HG02938 (cell line): ENCODE measurements around the gene PRRT2.
A peak's percentile ranks its signal among the peaks of the same experiment; 100 is the strongest.
"Not testable (repeated sequence)": the region's sequence is repeated elsewhere in the genome, so short reads cannot be mapped to it uniquely, and the experiment has no call there.

Source experiments
- ATAC-seq: cut with Tn5 transposase; IDR thresholded peaks from one replicate; pipeline ENCODE4 v1.9.1; 2021; ENCODE audit warnings: mild to moderate bottlenecking, moderate library complexity; ENCODE audit not compliant: unreplicated experiment

The PRRT2 gene

DNA sequence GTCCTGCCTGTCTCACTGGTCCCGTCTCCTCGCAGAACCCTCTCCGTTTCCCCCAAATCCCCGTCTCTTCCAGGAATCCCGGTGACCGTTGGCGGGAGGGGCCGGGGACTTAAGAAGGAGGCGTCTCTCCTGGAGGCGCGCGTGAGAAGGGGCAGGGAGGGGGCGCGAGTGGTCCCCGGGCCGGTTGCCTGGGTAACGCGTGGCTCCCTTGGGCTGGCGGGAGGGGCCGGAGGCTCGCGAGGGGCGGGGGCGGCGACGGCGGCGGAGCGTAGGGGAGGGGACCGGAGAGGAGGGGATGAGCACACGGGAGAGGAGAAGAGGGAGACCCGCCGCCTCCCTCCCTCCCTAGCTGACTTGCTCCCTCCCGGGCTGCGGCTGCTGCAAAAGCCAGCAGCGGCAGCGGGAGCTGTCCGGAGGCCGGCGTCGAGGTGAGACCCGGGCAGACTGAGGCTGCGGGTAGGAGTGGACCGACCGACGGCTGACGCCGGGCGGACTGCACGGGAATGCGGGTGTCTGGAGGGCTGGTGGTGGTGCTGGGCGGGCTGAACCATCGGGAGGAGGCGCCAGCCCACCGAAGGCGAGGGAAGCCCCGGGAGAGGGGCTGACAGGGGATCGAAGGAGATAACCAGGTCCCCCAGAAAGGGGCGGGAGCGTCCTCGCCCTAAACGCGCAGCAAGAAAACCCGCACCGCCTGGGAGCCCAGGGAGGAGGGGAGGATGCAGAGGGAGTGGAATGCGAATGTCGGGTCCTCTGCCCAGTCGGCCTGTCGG is at the start of gene PRRT2:
PRRT2 (plus strand) TSS at position 298 of the 770 bp plus-strand sequence. CDS start 862 bp downstream, outside the sequence.
- no peak for ATAC-seq

DNA sequence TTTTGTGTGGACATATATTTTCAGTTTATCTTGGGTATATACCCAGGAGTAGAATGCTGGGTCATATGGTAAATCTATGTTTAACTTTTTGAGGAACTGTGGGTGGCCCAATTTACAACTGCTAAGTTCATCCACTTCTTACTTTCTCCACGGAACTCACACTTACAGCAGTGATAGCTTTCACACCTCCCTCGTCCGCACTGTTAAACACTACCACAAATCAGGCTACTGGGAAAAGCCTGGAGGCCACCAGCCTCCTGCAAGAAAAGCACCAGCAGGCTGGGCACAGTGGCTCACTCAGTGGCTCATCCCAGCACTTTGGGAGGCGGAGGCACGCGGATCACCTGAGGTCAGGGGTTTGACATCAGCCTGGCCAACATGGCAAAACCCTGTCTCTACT is 48.7 kb upstream of the PRRT2 start:
- ATAC-seq = no peak

DNA sequence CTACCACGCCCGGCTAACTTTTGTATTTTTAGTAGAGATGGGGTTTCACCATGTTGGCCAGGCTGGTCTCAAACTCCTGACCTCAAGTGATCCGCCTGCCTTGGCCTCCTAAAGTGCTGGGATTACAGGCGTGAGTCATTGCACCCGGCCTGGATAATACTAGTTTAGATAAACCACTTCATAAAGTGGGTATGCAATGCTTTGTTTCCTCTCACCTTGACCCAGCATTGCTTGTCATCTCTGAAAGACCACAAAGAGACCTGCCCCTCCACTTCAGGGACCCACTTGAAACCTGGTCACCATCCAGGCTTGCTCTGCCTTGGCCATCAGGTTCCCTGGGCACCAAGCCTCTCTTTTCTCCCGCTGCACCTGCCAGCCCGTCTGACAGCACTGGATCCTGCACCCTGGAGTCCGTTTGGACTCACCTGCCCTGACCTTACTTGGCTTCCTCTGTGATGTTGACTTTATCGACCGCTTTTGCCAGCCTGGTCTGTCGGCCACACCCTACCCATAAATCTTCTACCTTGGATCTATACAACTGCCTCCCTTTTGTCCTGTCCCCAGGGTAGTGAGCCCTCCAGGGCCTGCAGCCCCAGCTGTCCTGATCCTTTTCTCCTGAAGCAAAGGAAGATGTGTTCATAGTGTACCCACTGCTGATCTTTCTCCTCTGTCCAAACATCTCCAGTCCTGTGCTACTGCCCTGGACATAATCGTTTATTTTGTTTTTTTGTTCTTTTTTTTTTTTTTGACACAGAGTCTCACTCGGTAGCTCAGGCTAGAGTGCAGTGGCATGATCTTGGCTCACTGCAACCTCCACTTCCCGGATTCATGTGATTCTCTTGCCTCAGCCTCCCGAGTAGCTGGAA is 46.6 kb upstream of the PRRT2 start:
- ATAC-seq = no peak

DNA sequence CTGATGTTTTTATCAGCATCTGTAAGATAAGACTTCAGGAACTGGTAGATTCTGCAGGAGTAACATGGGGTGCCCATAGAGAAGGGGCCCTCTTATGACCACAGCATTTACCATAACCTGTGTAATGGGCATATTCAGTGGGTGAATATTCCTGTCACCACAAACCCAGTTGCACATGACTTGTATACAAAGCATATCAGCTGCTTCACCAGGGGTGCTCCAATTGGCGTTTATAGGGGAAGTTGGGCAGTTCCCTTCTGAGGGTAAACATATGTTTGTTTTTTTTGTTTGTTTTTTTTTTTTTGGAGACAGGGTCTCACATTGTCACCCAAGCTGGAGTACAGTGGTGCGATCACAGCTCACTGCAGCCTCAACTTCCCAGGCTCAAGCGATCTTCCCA is 45.4 kb upstream of the PRRT2 start:
- ATAC-seq = no peak

DNA sequence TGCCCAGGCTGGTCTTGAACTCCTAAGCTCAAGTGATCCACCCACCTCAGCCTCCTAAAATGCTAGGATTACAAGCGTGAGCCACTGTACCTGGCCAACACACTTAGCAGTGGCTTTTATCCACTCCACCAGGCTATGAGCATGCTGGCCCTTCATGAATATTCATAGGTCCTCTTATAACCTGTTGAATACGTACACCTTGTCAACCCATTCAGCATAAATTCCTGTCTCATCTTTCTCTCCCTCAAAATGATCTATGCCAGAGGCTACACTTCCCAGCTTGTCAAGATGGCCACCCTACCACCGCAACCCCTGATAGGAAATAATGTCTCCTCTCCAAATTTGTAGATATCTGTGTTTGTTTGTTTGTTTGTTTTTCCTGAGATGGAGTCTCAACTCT is 44.9 kb upstream of the PRRT2 start:
- no peak for ATAC-seq

DNA sequence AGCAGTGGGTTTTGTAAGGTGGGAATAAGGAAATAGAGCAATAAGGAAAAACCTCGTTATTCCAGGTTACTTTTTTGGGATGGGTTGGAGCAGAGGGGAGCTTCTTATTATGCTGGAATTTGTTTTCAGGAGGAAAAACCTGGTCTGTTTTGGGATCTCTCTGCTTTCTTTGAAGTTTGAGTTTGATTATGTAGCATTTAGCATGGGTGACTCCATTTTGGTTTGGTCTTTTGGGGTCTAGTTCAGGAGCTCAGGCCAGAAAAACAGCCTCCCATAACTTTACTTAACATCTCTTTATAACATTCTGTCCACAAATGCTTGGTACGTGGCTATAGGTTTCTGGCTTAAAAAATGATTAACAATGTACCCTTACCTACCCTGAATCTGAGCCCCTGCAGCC is 42.5 kb upstream of the PRRT2 start:
- no peak for ATAC-seq

DNA sequence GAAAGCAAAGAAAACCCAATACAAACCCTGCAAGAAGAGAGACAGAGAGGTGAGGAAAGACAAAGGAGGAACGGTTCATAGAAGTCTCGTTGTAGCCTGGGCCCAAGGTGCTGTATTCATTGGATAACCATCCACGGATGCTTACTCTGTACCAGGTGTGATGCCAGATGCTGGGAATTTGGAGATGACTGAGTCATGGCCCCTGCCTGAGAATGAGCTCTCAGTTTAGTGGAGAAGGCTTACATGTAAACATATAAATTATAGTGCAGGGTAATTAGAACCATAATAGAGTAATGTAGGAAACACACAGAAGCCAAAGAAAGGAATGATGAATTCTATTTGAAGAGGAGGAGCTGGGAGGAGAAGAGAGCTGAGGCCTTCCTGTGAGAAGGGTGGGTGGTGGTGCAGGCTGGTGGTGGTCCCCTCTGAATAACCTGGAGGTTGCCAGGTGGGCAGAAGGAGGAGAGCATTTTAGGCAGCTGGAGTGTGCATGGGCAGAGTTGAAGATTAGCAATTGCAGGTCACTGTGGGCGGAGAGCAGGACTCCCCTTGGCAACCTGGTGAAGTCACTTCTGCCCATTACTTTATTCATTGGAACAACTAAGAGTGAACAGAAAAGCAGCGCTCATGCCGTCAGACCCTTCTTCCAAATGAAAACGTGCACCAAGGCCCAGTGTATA is 41.6 kb upstream of the PRRT2 start:
- ATAC-seq = no peak

DNA sequence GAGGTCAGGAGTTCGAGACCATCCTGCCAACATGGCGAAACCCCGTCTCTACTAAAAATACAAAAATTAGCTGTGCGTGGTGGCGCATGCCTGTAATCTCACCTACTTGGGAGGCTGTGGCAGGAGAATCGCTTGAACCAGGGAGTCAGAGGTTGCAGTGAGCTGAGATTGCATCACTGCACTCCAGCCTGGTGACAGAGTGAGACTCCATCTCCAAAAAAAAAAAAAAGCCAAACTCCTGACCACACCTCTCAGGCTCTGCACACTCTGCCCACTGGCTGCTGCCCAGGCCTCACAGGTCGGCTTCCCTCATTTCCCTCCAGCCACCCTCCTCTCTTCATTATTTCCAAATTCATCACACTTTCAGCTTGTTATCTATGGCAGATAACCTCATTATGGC is 39.7 kb upstream of the PRRT2 start:
- not testable (repeated sequence) for ATAC-seq

DNA sequence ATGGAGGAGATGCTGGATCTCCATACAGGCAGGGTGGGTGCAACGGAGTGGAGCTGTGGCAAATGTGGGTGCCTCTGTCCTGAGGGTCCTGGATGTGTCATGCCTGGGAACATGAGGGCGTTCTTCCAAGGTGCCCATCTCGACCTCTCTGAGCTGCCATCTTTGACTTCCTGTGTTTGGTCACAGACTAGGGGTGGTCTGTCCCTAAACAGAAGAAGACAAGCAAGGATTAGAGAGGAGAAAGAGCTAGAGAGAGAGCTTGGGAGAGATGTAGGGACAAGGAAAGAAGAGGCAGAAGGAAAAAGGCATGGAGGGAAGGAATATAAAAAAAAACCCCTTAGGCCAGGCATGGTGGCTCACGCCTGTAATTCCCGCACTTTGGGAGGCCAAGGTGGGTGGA is 37.3 kb upstream of the PRRT2 start:
- ATAC-seq = no peak

DNA sequence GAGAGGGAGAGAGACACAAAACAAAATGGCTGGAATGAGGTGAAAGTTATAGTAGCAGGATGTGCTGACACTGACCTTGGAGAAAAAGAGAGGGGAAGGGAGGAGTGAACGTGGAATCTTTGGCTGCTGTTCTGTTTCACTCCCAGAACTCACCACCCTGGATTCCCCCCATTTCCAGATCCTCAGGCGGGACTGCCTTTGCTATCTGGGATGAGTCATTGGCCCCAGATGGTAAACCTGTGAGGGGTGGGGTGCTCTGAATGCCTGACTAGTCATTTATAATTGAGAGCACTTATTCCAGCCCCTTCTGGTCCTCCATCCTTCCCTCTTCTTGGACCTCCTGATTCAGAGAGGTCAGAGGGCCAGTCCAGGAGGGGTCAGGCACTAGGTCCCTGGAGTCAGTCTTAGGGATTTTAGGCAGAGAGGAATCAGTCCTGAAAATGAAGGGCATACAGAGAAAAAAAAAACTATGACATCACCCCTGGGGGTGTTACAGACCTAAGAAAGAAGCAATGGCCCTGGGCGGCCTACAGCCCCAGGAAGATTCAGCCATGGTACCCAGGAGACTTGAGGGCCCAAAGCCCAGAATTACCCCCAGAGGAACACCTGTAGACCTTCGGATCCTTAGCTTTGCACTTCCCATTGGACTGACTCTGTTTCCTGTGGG is 36.1 kb upstream of the PRRT2 start:
- ATAC-seq = no peak

DNA sequence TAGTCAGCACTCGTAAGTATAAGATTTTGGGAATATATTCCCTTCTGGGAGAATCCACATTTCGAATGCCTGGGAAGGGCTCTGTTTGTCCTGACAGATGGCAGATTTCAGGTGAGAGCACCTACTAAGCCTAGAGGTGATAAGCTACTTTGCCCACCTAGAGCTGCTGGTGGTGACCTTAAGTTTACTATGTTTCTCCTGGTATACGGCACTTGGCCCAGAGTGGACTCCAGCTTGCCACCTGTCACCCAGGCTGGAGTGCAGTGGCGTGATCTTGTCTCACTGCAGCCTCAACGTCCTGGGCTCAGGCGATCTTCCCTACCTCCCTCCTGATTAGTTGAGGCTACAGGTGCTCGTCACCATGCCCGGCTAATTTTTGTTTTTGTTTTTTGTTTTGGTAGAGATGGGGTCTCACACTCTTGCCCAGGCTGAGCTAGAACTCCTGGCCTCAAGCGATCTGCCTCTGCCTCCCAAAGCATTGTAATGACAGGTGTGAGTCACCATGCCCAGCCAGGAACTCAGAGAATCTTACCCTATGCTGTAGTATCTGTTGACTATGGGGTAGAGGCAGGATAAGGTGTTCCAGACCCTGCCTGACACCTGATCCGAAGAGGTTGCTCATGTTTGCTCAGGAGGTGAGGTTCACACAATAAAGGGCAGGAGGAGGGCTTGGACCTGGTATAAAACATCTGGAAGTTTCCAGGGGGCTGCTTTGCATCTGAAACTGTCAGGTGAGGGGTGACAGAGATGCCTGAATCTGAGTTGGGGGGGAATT is 34.2 kb upstream of the PRRT2 start, which contains the start of gene ZG16:
ZG16 (plus strand) TSS at position 681 of the 775 bp plus-strand sequence. CDS start 1,011 bp downstream, outside the sequence.
- ATAC-seq = no peak

DNA sequence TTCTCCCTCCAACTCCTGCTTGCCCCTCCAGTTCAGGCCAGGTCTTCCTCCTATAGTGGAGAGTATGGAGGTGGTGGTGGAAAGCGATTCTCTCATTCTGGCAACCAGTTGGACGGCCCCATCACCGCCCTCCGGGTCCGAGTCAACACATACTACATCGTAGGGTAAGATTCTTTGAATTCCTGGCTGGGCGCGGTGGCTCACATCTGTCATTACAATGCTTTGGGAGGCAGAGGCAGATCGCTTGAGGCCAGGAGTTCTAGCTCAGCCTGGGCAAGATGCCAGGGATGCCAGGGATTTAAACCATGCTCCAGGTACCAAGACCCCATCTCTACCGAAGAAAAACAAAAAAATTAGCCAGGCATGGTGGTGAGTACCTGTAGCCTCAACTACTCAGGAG is 32.5 kb upstream of the PRRT2 start:
- ATAC-seq = no peak

DNA sequence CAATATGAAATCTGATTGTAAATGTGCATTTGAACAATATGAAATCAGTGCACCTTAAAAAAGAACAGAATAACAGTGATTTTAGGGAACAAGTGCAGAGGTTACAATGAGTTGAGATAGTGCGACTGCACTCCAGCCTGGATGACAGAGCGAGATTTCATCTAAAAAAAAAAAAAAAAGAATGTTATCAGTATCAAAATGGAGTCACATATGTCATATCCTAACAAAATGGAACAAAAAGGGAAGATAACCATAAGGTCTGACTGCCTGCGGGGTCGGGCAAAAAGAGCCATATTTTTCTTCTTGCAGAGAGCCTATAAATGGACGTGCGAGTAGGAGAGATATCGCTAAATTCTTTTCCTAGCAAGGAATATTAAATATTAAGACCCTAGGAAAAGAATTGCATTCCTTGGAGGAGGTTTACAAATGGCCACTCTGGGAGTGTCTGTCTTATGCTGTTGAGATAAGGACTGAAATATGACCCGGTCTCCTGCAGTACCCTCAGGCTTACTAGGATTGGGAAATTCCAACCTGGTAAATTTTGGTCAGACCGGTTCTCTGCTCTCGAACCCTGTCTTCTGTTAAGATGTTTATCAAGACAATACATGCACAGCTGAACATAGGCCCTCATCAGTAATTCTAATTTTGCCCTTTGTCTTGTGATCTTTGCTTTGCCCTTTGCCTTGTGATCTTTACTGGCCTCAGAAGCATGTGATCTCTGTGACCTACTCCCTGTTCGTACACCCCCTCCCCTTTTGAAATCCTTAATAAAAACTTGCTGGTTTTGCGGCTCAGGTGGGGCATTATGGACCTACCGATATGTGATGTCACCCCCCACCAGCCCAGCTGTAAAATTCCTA is 28.7 kb upstream of the PRRT2 start:
- not testable (repeated sequence) for ATAC-seq

DNA sequence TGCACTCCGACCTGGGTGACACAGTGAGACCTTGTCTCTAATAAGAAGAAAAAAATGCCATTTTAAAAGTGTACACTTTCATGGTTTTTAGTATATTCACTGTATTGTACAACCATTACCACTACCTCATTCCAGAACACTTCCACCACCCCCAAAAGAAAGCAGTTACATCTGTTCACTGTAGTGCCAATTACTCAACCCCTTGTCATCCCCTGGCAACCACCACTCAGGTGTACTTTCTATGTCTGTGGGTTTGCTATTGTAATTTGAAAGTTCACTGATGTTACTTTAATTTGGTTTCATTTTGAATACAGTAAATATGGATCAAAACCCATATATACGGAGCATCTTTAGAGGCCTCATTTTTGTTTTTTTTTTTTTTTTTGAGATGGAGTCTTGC is 27.8 kb upstream of the PRRT2 start:
- ATAC-seq = no peak

DNA sequence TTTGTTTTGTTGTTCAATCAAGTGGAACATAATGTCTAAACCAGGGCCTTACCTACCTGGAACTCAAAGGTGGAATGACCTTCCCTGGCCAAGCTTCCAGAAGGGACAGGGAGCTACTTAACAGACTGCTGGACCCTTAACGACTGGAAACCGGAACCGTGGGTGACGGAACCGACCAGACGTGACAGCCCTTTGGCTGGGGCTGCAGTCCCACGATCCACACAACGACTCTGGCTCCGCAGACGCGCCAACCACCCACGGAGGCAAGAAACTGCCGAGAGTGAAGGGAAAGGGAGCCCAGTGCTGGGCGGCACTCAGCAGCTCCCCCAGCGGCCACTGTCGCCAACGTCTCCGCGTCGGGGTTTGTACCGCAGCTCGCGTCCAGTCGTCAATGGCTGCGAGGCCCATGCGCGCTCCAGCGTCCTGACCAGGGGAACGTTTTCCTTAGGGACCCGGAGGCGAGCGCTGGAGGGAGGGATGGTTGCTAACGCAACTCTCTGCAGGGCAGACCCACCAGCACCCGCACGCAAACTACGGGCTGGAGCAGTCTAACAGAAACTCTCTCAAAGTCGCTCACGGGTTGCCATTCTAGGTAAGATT is 27.0 kb upstream of the PRRT2 start:
- ATAC-seq = no peak

DNA sequence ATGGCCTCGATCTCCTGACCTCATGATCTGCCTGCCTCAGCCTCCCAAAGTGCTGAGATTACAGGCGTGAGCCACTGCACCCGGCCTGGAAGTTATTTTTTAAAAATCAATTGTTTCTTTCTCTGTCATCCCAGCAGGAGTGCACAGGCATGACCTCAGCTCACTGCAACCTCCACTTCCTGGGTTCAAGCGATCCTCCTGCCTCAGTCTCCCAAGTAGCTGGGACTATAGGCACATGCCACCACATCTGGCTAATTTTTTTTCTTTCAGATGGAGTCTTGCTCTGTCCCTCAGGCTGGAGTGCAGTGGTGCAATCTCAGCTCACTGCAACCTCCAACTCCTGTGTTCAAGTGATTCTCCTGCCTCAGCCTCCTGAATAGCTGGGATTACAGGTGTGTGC is 24.8 kb upstream of the PRRT2 start:
- ATAC-seq = not testable (repeated sequence)

DNA sequence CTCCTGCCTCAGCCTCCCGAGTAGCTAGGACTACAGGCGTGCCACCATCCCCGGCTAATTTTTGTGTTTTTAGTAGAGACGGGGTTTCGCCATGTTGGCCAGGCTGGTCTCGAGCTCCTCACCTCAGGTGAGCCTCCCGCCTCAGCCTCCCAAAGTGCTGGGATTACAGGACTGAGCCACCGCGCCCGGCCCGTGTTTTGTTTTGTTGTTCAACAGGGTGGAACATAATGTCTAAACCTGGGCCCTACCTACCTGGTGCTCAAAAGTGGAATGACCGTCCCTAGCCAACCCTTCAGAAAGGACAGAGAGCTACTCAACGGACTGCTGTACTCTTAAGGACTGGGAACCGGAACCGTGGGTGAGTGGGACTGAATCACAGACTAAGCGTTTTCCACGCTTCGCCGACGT is 22.2 kb upstream of the PRRT2 start:
- ATAC-seq = no peak

DNA sequence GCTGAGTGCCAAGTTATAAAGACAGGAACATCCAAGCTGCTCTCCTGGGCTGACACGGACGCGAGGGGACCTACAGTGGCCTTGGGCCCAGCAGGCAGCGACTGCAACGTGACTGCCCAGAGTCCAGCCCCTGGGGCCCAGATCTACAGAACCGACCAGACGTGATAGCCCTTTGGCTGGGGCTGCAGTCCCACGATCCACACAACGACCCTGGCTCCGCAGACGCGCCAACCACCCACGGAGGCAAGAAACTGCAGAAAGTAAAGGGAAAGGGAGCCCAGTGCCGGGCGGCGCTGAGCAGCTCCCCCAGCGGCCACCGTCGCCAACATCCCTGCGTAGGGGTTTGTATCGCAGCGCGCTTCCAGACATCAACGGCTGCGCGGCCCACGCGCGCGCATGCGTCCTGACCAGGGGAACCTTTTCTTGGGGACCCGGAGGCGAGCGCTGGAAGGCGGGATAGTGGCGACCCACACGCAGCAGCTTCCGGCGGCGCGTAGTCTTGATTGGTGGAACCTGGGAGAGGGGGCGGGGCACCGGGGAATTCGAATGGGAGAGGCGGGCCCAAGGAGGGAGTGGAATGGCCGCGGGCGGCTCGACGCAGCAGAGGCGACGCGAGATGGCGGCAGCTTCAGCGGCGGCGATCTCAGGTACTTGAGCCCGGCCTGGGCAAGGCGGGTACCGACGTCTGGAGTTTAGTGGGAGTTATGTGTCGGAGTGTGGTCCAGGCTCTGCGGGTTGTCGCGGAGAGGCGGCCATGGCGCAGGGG is 21.6 kb upstream of the PRRT2 start, which contains the start of gene KIF22:
KIF22 (plus strand) TSS at position 569 of the 766 bp plus-strand sequence; CDS start at position 578, 9 bp downstream.
- ATAC-seq = peak; percentile 88
